ENCODE results near the gene GPR161.

GRCh38 chr1:168138134-168138533 lies 1.4 kb upstream of the GPR161 start:
- TF ChIP-seq POLR2A (IDR thresholded peaks at IDR 0.05) = no peak
- no peak for TF ChIP-seq CTCF (IDR thresholded peaks at IDR 0.05)
- no peak for TF ChIP-seq EP300 (IDR thresholded peaks at IDR 0.05)

Measured in gastroesophageal sphincter (tissue), 3 donors.